HG03139 (cell line): ENCODE results near the gene RPP25.
"Not testable (repeated sequence)": the region's sequence is repeated elsewhere in the genome, so short reads cannot be mapped to it uniquely, and the experiment has no call there.

Source experiments
- ATAC-seq: cut with Tn5 transposase; IDR thresholded peaks from one replicate; pipeline ENCODE4 v1.9.1; 2021; ENCODE audit not compliant: unreplicated experiment

The RPP25 gene

GRCh38 chr15:74963213-74963612 lies 6.6 kb upstream of the RPP25 start:
- ATAC-seq: no peak

GRCh38 chr15:74962671-74963070 lies 6.1 kb upstream of the RPP25 start:
- ATAC-seq: no peak

- no peak for ATAC-seq
Observed at GRCh38 chr15:74962219-74962618, 5.6 kb upstream of the RPP25 start.

GRCh38 chr15:74961616-74962015 lies 5.0 kb upstream of the RPP25 start:
- ATAC-seq: no peak

DNA sequence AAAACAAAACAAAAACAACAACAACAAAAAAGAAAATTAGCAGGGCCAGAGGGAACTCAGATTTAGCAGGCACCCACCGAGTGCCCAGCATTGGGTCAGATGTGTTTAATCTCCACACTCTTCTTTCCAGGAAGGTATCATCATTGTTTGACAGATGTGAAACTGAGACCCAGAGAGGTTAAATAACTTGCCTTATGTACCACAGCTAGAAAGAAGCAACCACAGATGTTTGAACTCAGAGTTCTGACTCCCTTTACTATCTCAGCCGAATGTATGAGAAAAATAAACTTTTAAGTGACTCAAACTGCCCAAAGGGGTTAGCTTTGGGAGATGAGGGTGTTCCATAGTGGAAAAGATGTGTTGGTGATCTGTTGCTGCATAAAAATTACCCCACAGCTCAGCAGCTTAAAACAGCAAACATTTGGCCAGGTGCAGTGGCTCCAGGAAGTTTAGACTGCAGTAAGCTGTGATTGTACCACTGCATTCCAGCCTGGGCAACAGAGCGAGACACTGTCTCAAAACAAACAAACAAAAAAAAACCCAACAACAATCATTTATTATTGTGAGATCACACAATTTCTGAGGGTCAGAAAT lies 4.5 kb upstream of the RPP25 start:
- no peak for ATAC-seq

GRCh38 chr15:74960286-74960685 lies 3.7 kb upstream of the RPP25 start:
- no peak for ATAC-seq

GRCh38 chr15:74959586-74959939 lies 3.0 kb upstream of the RPP25 start:
- no peak for ATAC-seq

GRCh38 chr15:74958908-74959585 lies 2.5 kb upstream of the RPP25 start:
- no peak for ATAC-seq

- ATAC-seq: no peak
Observed at GRCh38 chr15:74958320-74958907, 1.8 kb upstream of the RPP25 start.

GRCh38 chr15:74957476-74958035 lies 984 bp upstream of the RPP25 start:
- ATAC-seq: no peak

- ATAC-seq: no peak
Observed at GRCh38 chr15:74955796-74956647, 550 bp downstream of the RPP25 start.

DNA sequence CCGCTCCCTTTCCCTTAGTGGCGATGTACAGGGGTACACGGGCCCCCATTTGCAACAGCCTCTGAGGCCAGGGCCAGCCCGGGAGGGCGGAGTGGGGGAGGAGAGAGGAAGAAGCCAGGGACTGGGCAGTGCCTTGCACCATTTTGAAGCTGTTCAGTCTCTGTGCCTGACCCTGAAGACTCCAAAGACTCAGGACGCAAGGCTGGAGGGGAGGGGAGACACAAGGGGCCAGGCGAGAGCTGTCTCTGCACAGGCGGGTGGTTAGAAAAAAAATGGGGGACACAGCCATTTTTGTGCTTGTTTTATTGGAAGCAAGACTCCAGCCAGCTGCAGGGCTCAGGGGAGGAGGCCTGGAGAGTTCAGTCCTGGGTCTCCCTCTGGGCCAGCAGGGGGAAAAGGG lies 1.6 kb downstream of the RPP25 start:
- ATAC-seq: no peak

GRCh38 chr15:74954515-74954914 lies 2.1 kb downstream of the RPP25 start:
- no peak for ATAC-seq

GRCh38 chr15:74951006-74951405 lies 5.6 kb downstream of the RPP25 start:
- no peak for ATAC-seq

DNA sequence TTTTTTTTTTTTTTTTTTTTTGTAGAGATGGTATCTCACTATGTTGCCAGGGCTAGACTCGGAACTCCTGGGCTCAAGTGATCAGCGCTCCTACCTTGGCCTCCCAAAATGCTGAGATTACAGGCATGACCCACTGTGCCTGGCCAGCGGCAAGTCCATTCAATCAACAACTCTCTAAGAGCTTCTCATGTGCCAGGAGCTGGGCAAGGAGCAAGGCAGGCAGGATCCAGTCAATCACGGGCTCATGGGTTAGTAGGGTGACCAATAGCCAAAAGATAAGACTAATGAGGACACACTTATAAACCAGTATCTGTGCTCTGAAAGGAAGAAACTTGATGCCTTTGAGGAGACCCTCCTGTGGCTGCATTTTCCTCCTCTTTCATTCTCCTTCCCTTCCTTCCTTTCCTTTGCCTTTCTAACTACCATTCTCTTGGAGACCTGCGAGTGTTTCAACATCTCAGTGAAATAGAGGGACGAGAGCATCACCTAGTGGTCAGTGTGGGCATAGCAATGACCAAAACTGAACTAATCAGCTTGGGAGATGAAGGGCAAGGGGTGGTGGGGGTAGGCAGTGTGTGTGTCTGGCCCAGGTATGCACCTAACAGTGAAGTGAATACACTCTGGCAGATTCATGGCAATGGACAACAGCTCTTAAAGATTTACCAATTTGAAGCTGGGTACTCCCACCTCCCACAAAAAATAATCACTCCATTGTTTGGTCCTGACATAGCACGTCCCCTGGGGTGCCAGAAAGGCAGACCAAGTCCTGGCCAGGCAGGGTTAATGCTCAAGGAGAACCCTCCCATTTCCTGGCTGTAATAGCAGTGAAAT lies 6.3 kb downstream of the RPP25 start:
- ATAC-seq: no peak

GRCh38 chr15:74937590-74938371 lies 18.8 kb downstream of the RPP25 start, which contains the start of gene COX5A:
TSS of gene COX5A (minus strand) at chr15:74938073. CDS start at chr15:74938014, 59 bp downstream.
- ATAC-seq: peak; percentile 84

- ATAC-seq: no peak
Observed at GRCh38 chr15:74937272-74937589, 19.3 kb downstream of the RPP25 start.

- not testable (repeated sequence) for ATAC-seq
Observed at GRCh38 chr15:74935193-74935592, 21.4 kb downstream of the RPP25 start.

DNA sequence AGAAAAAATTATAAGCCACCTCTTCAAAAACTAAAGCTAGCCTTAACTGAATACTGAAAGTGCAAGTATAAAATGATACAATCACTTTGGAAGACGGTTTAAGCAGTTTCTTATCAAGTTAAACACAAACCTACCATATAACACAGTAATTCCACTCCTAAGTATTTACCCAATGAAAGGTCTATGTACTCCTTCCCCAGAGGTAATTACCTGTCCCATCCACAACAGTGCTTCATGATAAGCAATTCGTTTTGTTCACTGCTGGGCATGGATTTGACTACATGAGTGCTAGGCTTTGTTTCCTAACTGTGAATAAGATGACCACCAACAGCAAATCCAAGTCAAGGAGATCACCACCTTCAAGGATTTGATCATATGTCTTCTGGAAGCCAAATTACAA lies 23.0 kb downstream of the RPP25 start:
- ATAC-seq: no peak

DNA sequence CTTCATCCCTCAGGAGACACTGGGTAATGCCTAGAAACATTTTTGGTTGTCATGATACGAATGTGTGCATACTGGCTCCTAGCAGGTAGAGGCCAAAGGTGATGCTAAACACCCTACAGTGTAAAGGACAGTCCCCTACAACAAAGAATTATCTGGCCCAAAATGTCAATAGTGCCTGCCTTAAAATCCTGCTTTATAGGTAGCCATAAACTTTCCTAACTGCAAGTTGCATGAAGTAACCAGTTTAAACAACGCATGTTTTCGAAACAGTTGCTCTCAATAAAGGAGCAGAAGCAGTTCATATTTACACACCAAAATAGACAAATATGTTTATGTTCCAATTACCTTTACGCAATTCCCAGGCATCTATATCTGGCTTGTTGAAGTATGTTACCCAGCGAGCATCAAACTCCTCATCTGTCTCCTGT lies 27.8 kb downstream of the RPP25 start:
- ATAC-seq: no peak
